Pulmonary artery endothelial cell (primary cell): ENCODE results near the gene IRS2. TPM values are rescaled to one million over a fixed set of nuclear protein-coding genes. Genes with fewer than 3 reads are reported as not detected.

ENCODE experiments used
- DNase-seq: peaks from one replicate; pipeline ENCODE4 v3.0.0-alpha.2; 2011; ENCODE audit warnings: low read depth, low spot score
- total RNA-seq: library from RNA; depleted of rRNA; stranded (reverse); fragments of >200 nt; gene quantifications from 2 replicates; pipeline ENCODE4 v1.2.3, GENCODE V29; 2014

The IRS2 gene
- total RNA-seq, 1 donor from 2014 or later = 0.46 TPM

- DNase-seq = no peak
These were observed 80.2 kb downstream of the IRS2 start for GRCh38 chr13:109706015-109706715.

- no peak for DNase-seq
These were observed 81.4 kb downstream of the IRS2 start for GRCh38 chr13:109704771-109705635.

- DNase-seq = no peak
These were observed 83.1 kb downstream of the IRS2 start for GRCh38 chr13:109703250-109703649.
